ENCODE data around the gene HSF4.

The HSF4 gene

GRCh38 chr16:67186550-67186950, 22.0 kb downstream of the HSF4 start:
- no peak for DNase-seq

- DNase-seq, result no peak
Observed at GRCh38 chr16:67187175-67187890, 22.8 kb downstream of the HSF4 start.

- DNase-seq, result no peak
Observed at GRCh38 chr16:67188323-67188722, 23.8 kb downstream of the HSF4 start.

GRCh38 chr16:67188798-67189197, 24.3 kb downstream of the HSF4 start:
- DNase-seq, result no peak

GRCh38 chr16:67190041-67190440, 25.5 kb downstream of the HSF4 start, which contains the start of gene EXOC3L1:
EXOC3L1 (minus strand) TSS chr16:67190136; CDS start chr16:67189676, 460 bp downstream.
- DNase-seq, result no peak

GRCh38 chr16:67190448-67191399, 26.2 kb downstream of the HSF4 start:
- no peak for DNase-seq

GRCh38 chr16:67191411-67191994, 27.0 kb downstream of the HSF4 start:
- DNase-seq, result no peak

GRCh38 chr16:67191995-67192681, 27.6 kb downstream of the HSF4 start, which contains the start of gene E2F4:
E2F4 (plus strand) TSS chr16:67192155; CDS start chr16:67192228, 73 bp downstream.
- peak; percentile 57 for DNase-seq

- DNase-seq, result no peak
Observed at GRCh38 chr16:67192781-67193361, 28.3 kb downstream of the HSF4 start.

- no peak for DNase-seq
Observed at GRCh38 chr16:67193536-67193935, 29.0 kb downstream of the HSF4 start.

- no peak for DNase-seq
Observed at GRCh38 chr16:67194260-67194659, 29.7 kb downstream of the HSF4 start.

GRCh38 chr16:67195676-67196075, 31.1 kb downstream of the HSF4 start:
- DNase-seq, result no peak

GRCh38 chr16:67196881-67197280, 32.3 kb downstream of the HSF4 start:
- no peak for DNase-seq

GRCh38 chr16:67197704-67198103, 33.2 kb downstream of the HSF4 start:
- no peak for DNase-seq

- peak; percentile 53 for DNase-seq
Observed at GRCh38 chr16:67198238-67198734, 33.7 kb downstream of the HSF4 start.

GRCh38 chr16:67199011-67199807, 34.7 kb downstream of the HSF4 start, which contains the start of gene ELMO3:
ELMO3 (plus strand) TSS chr16:67199131; CDS start chr16:67199327, 196 bp downstream.
- DNase-seq, result peak; percentile 42

GRCh38 chr16:67199808-67200198, 35.3 kb downstream of the HSF4 start:
- no peak for DNase-seq

GRCh38 chr16:67200491-67200890, 35.9 kb downstream of the HSF4 start:
- no peak for DNase-seq

- DNase-seq, result no peak
Observed at GRCh38 chr16:67201411-67202345, 37.1 kb downstream of the HSF4 start.

- DNase-seq, result no peak
Observed at GRCh38 chr16:67202426-67202825, 37.9 kb downstream of the HSF4 start.

Data from NCI-H1105 (cell line).